GM23338 (cell line): ENCODE data around the gene RAD18. TPM values are rescaled to one million over a fixed set of nuclear protein-coding genes. Genes with fewer than 3 reads are reported as not detected.

Experiments used
- ETS1 ChIP-seq: IDR thresholded peaks from 2 replicates; pipeline ENCODE4 v1.6.1; 2016; ENCODE audit warnings: antibody characterized with exemption
- EZH2 ChIP-seq: fragments of 200-600 bp; sonication (generic); IDR thresholded peaks from one replicate; pipeline ENCODE4 v1.8.0; 2017; ENCODE audit warnings: antibody characterized with exemption, mild to moderate bottlenecking, low read depth; ENCODE audit not compliant: unreplicated experiment
- EZH2phosphoT487 ChIP-seq: fragments of 200-600 bp; sonication (generic); IDR thresholded peaks from one replicate; pipeline ENCODE4 v1.8.1; 2018; ENCODE audit warnings: antibody characterized with exemption; ENCODE audit not compliant: unreplicated experiment
- JUNB ChIP-seq: IDR thresholded peaks from one replicate; pipeline ENCODE4 v1.6.1; 2016; ENCODE audit warnings: antibody characterized with exemption; ENCODE audit not compliant: unreplicated experiment
- NANOG ChIP-seq: IDR thresholded peaks from 2 replicates; pipeline ENCODE4 v1.6.1; 2016; ENCODE audit warnings: antibody characterized with exemption, borderline replicate concordance
- POLR2AphosphoS5 ChIP-seq: IDR thresholded peaks from 2 replicates; pipeline ENCODE4 v1.6.1; 2016; ENCODE audit warnings: antibody characterized with exemption, low read depth
- REST ChIP-seq: IDR thresholded peaks from one replicate; pipeline ENCODE4 v1.6.1; 2018; ENCODE audit warnings: antibody characterized with exemption; ENCODE audit not compliant: unreplicated experiment
- STAT1 ChIP-seq: IDR thresholded peaks from one replicate; pipeline ENCODE4 v1.6.1; 2016; ENCODE audit warnings: antibody characterized with exemption; ENCODE audit not compliant: unreplicated experiment
- ZNF331 ChIP-seq: fragments of 250-450 bp; sonication (Bioruptor Pico); IDR thresholded peaks from 2 replicates; pipeline ENCODE4 v1.5.0; 2020; ENCODE audit warnings: low read depth, mild to moderate bottlenecking, moderate library complexity
- ZNF462 ChIP-seq: fragments of 250-450 bp; sonication (Bioruptor Pico); IDR thresholded peaks from 2 replicates; pipeline ENCODE4 v1.5.0; 2020; ENCODE audit warnings: mild to moderate bottlenecking, moderate library complexity
- polyA plus RNA-seq: library from polyadenylated mRNA; unstranded; fragments of >200 nt; fragmentation: Nextera tagmentation; extraction: Ambion mirVana; gene quantifications from 2 replicates; pipeline ENCODE4 v1.2.1, GENCODE V29; 2016
- total RNA-seq: library from RNA; depleted of rRNA; stranded (reverse); fragments of >200 nt; shearing (Covaris generic); gene quantifications from 2 replicates; pipeline ENCODE4 v1.2.3, GENCODE V29; 2014

The RAD18 gene
- total and polyA plus RNA-seq, 2 experiments from 2014 or later = 25.4 to 40.1 TPM

- no peak for TF ChIP-seq ZNF462 (CRISPR knock-in tag)
- TF ChIP-seq POLR2AphosphoS5 = no peak
- TF ChIP-seq JUNB = no peak
- TF ChIP-seq NANOG = no peak
- no peak for TF ChIP-seq REST
- no peak for TF ChIP-seq EZH2phosphoT487
- no peak for TF ChIP-seq STAT1
- no peak for TF ChIP-seq ZNF331 (CRISPR knock-in tag)
- no peak for TF ChIP-seq ETS1
- no peak for TF ChIP-seq EZH2
These were observed 76.7 kb downstream of the RAD18 start (continued) for GRCh38 chr3:8886546-8886945.
